Epithelial cell of proximal tubule (primary cell): ENCODE results near the gene ZNF302. TPM values are rescaled to one million over a fixed set of nuclear protein-coding genes. Genes with fewer than 3 reads are reported as not detected.

Experiments
- DNase-seq: peaks from one replicate; pipeline ENCODE4 v3.0.0-alpha.2; 2011; ENCODE audit warnings: low read depth
- H3K4me3 ChIP-seq: 2 replicates; pipeline ENCODE4 v1.5.1; 2011; ENCODE audit warnings: low read depth, mild to moderate bottlenecking, low read length
- total RNA-seq: library from RNA; depleted of rRNA; stranded (reverse); fragments of >200 nt; gene quantifications from 2 replicates; pipeline ENCODE4 v1.2.3, GENCODE V29; 2015
- TF ChIP-seq, protein P1 (sequence below): conservative IDR thresholded peaks from 2 replicates; pipeline ENCODE4 v1.5.1; 2012; ENCODE audit warnings: low read depth, mild to moderate bottlenecking, low read length

Gene ZNF302
- total RNA-seq, 1 donor from 2014 or later = 10.5 TPM

DNA sequence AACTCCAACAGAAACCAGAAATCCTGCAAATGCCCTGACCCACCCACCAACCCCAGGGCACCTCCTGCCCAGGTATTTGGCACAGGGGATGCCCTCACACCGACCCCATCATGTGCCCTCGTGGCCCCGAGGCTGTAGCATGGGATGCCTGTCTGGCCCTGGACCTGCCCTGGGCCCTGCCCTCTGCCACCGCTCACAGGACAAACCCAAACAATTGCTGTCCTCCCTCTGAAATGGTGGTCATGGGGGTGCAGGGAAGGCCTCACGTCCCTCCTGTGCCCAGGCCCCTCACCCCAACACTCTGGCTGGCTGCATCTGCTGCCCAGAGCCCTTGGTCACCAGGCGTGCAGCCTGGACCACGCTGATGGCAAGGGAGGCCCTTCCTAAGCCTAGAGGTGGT is 54.5 kb downstream of the ZNF302 start:
- no peak overlapping the region for H3K4me3 ChIP-seq
- DNase-seq = no peak
- TF ChIP-seq, protein P1, sequence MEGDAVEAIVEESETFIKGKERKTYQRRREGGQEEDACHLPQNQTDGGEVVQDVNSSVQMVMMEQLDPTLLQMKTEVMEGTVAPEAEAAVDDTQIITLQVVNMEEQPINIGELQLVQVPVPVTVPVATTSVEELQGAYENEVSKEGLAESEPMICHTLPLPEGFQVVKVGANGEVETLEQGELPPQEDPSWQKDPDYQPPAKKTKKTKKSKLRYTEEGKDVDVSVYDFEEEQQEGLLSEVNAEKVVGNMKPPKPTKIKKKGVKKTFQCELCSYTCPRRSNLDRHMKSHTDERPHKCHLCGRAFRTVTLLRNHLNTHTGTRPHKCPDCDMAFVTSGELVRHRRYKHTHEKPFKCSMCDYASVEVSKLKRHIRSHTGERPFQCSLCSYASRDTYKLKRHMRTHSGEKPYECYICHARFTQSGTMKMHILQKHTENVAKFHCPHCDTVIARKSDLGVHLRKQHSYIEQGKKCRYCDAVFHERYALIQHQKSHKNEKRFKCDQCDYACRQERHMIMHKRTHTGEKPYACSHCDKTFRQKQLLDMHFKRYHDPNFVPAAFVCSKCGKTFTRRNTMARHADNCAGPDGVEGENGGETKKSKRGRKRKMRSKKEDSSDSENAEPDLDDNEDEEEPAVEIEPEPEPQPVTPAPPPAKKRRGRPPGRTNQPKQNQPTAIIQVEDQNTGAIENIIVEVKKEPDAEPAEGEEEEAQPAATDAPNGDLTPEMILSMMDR = no peak

DNA sequence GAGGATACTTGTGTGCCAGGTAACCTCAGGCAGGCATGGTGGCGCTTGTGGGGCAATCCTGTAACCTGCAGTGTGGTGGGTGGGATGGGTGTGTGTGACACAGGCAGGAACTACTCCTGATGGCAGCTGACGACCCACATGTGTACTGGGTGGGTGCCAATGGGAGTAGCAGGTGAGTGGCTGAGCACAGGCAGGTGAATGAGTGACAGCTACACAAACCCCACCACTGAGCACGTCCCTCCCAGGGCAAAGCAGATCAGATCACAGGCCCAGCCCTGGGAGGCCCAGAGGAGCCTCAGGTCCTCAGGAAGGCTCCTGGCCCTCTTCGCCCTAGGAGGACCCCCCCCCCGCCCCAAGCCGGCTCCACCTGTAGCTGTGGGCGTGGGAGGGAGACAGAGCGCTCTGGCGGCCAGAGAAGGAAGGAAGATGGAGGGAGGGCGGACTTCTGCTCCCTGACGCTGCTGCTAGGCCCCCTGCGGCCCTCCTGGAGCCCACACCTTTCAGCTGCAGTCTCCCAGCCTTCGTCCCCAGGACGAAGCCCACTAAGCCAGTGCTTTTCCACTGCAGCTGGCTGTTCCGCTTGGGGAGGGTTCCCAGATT is 55.2 kb downstream of the ZNF302 start:
- peak overlapping the region; percentile 72 for H3K4me3 ChIP-seq
- DNase-seq = no peak
- TF ChIP-seq, protein P1 = no peak

DNA sequence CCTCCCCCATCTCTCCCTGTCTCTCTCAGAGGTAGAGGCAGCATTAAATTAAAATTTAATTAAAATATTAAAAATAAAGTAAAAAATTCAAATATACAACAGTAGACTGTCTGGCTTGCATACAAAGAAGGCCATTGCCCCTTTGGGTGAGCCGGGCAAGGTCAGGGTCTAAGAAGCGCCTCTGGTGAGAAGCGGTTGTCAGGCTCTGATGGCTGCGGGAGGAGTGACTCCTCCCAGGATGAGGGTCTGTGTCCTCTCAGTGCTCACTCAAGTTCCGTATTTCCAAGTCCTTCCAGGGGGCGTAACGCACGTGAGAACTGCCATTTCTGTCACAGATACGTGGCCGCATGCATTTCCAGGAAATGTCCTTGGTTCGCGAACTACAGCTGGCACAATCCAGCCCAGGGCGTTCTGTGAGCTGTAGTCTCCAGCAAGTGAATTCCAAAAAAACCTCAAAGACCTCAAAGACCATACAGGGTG is 55.8 kb downstream of the ZNF302 start:
- no peak for DNase-seq
- TF ChIP-seq, protein P1 = no peak
- H3K4me3 ChIP-seq = peak overlapping the region; percentile 72

DNA sequence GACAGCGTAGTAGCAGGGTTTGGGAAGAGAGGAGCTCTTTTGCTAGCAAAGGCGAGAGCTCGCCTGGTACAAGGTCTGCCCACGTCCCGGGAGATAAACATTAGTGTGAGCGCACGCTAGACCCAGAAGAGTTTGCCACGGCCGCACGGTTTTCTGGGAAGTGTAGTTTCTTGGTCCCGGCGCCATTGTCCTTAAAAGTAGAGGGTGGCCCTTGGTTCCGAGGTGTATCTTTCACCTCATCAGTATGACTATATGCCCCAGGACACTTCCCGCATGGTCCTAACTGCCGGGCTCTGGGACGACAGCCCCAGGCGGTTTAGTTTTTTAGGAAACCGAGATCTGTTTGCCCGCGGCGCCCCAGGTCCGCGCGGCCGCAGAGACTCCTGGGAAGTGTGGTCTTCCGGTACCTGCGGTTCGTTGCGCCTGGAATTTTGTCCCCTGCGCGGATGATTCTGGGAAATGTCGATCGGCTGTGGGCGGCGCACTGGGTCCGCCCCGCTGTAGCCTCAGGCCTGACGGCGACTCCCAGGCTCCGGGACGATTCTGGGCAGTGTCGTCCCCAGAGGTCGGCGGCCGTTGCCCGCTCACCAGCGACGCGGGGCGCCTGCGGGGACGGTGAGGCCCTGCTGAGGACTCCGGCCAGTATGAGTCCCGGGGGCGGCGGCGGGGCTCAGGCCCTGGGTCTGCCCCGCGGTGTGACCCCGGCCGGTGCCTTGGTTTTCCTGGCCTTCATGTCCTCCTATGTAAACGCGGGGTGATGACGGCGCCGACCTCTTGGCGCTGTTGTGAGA is 56.5 kb downstream of the ZNF302 start, which contains the start of gene ZNF181:
Gene ZNF181, plus strand, starts transcription at position 498 of the 791 bp plus-strand sequence. CDS start 795 bp downstream, outside the sequence.
- DNase-seq = peak; percentile 56
- TF ChIP-seq, protein P1 = no peak
- peak within 1 kb of the TSS; percentile 72 for H3K4me3 ChIP-seq

DNA sequence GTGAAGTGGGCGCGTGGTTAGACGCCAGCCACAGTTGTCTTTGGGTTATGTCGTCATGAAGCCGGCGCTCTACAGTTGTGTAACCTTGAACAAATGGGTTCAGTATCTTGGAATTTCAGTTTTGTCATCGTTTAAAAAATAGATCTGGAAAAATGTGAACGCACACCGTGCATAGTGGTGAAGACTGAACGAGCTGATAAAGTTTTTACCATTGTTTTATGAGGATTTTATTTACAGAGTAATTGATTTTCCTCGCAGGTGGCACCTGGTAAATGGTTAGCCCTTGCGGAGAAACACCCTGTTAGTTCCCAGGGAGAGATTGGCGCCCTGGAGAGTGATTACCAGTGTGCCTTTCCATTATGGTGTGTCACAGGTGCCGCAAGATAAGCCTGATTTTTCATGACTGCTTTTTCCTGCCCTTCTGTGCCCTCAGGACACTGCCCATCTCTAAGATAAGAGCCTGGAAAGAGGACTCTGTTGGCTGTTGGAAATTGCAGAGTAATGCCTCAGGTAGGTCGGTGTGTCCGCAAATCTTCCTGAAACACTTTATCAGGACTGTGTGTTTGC is 57.1 kb downstream of the ZNF302 start:
- peak; percentile 69 for DNase-seq
- TF ChIP-seq, protein P1 = no peak
- peak overlapping the region; percentile 72 for H3K4me3 ChIP-seq

Other genes starting within 250 kb of the ZNF302 start
- 98.9 and 140 TPM in 2 replicates for gene UBA2, start 249.3 kb upstream of the ZNF302 start, total RNA-seq
- 4.5 and 27.9 TPM in 2 replicates for gene WTIP, start 195.9 kb upstream of the ZNF302 start, total RNA-seq
- gene SCGB2B2, start 519 bp upstream of the ZNF302 start, total RNA-seq = not detected in 2 replicates
- 5.1 and 5.6 TPM in 2 replicates for gene ZNF181, start 56.6 kb downstream of the ZNF302 start, total RNA-seq
- 4.0 and 5.7 TPM in 2 replicates for gene ZNF599, start 95.5 kb downstream of the ZNF302 start, total RNA-seq
- gene ZNF30, start 249.2 kb downstream of the ZNF302 start, total RNA-seq = 0.87 and 1.2 TPM in 2 replicates